ENCODE data around the gene PDCD6IP. TPM values are rescaled to one million over a fixed set of nuclear protein-coding genes. Genes with fewer than 3 reads are reported as not detected.
A peak's percentile ranks its signal among the peaks of the same experiment; 100 is the strongest.

PDCD6IP gene
- polyA plus RNA-seq, 6 donors from 2014 or later: 48.1 to 97.8 (median 91.0) TPM

DNA sequence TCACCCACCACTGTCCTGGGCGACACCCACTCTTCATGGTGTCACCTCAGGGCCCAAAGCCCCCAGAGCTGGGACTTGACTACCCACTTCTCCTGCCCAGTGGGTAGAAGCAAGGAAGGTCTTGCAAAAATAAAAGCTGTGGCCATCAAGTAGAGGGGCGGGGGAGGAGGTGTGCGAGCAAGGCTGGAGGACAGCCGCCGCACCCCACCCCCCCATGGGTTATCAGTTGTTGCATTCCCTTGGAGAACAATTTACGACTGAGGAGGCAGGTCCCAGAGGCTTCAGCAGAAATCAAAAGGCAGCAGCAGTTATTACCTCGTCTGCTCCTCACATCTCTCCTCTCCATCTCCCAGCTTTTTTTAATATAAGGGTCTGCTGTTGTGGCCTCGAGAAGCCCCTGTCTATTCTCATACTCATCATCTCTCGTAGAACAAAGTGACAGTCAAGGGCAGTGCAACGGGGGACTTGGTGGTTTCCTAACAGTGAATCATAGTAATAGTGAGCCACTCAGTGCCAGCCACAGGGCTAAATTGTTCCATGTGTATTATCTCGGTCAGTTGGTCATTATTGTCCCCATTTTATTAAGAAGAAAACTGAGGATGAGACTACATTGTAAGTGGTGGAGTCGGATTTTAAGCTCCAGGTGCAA is 116.4 kb downstream of the PDCD6IP start:
- Mint-ChIP-seq H3K36me3 (no peaks in the 10 kb centered on the region), H3K27ac (no peak overlapping the region), H3K4me1 (peaks cover 0 to 5% (median 4%) of the 10 kb centered on the region in 3 donors), H3K9me3 (no peaks in the 10 kb centered on the region), H3K27me3 (no peaks in the 10 kb centered on the region), H3K4me3 (no peak overlapping the region)
- ATAC-seq (ENCODE audit: low read depth in 2 of 2) (no peak), DNase-seq (no peak)

DNA sequence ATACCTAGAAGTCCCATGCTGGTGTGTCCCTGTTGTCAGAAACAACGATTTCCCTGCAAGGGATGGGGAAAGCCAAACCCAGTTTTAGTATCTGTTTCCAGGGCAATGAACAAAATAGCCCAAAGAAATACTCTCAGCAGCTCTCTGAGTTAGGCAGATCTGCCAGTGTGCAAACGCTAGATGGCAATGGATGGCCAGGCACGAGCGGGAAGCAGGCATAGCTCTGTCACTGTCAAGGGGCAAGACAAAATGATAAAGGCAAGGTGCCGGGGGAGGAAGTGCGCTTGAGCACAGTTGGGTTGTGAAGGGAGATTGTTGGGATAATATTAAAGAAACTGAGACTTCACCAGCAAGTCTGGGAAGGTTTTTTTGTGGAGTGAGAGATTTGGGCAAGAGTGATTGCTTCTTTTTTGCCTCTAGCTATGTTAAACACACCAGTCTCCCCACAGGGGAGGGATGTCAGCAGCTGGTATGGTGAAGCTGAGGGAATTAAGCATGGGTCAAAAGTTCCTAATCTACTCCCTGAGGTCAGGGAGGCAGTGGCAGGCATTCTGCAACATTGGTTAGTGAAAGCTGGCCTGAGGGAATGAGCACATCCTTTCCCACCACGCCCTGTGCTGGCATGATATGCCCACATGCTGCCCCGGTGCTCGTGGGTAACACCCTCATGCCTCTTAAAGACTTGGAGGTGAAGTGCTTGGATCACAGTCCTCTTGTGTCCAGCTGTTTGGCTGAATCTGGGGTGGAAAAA is 117.5 kb downstream of the PDCD6IP start:
- H3K36me3 Mint-ChIP-seq: no peaks in the 10 kb centered on the region
- H3K4me3 Mint-ChIP-seq: no peak overlapping the region
- H3K27me3 Mint-ChIP-seq: no peaks in the 10 kb centered on the region
- H3K4me1 Mint-ChIP-seq: peaks cover 4 to 5% (median 4%) of the 10 kb centered on the region in 3 donors
- ATAC-seq (ENCODE audit: low read depth in 2 of 2): peak in 1 of 2 donors; percentile 25
- DNase-seq: no peak
- no peak overlapping the region for H3K27ac Mint-ChIP-seq
- no peaks in the 10 kb centered on the region for H3K9me3 Mint-ChIP-seq

DNA sequence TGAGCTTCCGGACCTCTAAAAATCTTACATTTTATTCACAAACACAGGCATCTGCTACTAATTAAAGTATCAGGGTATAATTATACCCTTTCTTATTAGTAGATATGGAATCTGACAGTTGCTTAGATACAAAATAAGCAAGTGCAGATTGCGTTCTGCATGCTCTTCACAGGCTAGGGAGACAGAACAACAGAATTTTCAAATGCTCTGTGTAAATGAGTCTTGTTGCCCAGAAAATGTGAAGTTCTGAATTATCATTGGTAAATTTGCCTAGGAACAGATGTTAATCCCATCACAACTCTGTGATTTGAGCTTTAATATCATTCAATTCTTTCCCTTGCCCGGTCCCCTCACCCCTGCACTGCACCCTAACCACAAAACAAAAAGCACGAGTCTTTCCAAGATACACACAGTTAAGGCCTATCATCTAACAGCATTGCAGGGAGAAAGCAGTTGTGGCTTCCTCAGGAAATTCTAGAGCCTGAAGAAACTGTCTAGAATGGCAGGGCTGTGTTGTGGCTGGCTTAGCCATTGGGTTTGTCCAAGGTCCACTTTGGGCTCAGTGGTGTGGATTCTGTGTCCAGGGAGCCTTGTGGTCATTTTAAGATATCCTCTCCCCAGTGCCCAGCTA is 119.8 kb downstream of the PDCD6IP start:
- ATAC-seq (ENCODE audit: low read depth in 2 of 2): no peak

More for the DNA sequence above, 119.8 kb downstream of the PDCD6IP start:
- Mint-ChIP-seq H3K4me3 (no peak overlapping the region), H3K27ac (no peak overlapping the region), H3K36me3 (no peaks in the 10 kb centered on the region), H3K9me3 (no peaks in the 10 kb centered on the region), H3K27me3 (no peaks in the 10 kb centered on the region), H3K4me1 (peaks cover 4 to 7% (median 5%) of the 10 kb centered on the region in 3 donors)
- no peak for DNase-seq

Other genes with a start within 250 kb of the PDCD6IP start
- gene CLASP2, start 80.4 kb upstream of the PDCD6IP start, polyA plus RNA-seq (ENCODE audit: low read depth in 6 of 6): 10 to 100 TPM; 10.2 to 16.6 (median 14.3) TPM